Ovary (tissue), 9 donors: ENCODE results near the gene AKR1D1. TPM values are rescaled to one million over a fixed set of nuclear protein-coding genes. Genes with fewer than 3 reads are reported as not detected.
"Not testable (repeated sequence)": the region's sequence is repeated elsewhere in the genome, so short reads cannot be mapped to it uniquely, and the experiment has no call there.

Experiments used
- DNase-seq, 5 donors: peaks; one replicate each; pipeline ENCODE4 v3.0.0-alpha.2; 2019 to 2020
- H3K27ac ChIP-seq, 2 donors: fragments of 200-600 bp; one replicate each; pipeline versions ENCODE4 v1.5.1 to v1.8.0; 2019 to 2022
- H3K27me3 ChIP-seq: fragments of 200-600 bp; one replicate; pipeline ENCODE4 v1.8.0; 2022
- H3K36me3 ChIP-seq: fragments of 200-600 bp; sonication (generic); one replicate; pipeline ENCODE4 v1.5.1; 2019
- H3K4me1 ChIP-seq: one replicate; pipeline ENCODE4 v1.8.1; 2013; ENCODE audit warnings: mild to moderate bottlenecking, moderate library complexity; ENCODE audit not compliant: insufficient read depth
- H3K4me3 ChIP-seq: fragments of 200-600 bp; sonication (generic); one replicate; pipeline ENCODE4 v1.5.1; 2017
- H3K9me3 ChIP-seq, 2 donors: fragments of 200-600 bp in 1 of 2; sonication (generic) in 1 of 2; one replicate each; pipeline versions ENCODE4 v1.5.1 to v1.8.1; 2013 to 2019; ENCODE audit warnings: mild to moderate bottlenecking in 1 of 2, moderate library complexity in 1 of 2
- CTCF ChIP-seq, 3 donors: fragments of 450-650 bp in 2 of 3; fragments of 200-600 bp in 1 of 3; IDR thresholded peaks; one replicate each; pipeline versions ENCODE4 v1.5.1 to v1.8.0; 2016 to 2022; ENCODE audit warnings: antibody characterized with exemption in 3 of 3, mild to moderate bottlenecking in 1 of 3
- EP300 ChIP-seq: sonication (generic); formaldehyde crosslinking; IDR thresholded peaks from one replicate; pipeline ENCODE4 v1.6.1; 2017; ENCODE audit warnings: antibody characterized with exemption
- POLR2A ChIP-seq: fragments of 450-650 bp; IDR thresholded peaks from one replicate; pipeline ENCODE4 v1.6.1; 2017; ENCODE audit warnings: antibody characterized with exemption, mild to moderate bottlenecking, moderate library complexity
- WGBS, 3 donors: extraction: QIAGEN DNeasy Blood & Tissue Kit in 1 of 3; methylation state at CpG; one replicate each; pipeline versions ENCODE4 v1.1.5 to v1.1.7; 2013 to 2017; 5-methylcytosine and 5-hydroxymethylcytosine counted together
- intact Hi-C, 4 donors: fragments of 100-400 bp; cut with DNase I; formaldehyde crosslinking; loops; one replicate each; pipeline versions ENCODE4 v1.11.0 to v1.15.1; 2022 to 2023
- polyA plus RNA-seq, 2 donors: library from polyadenylated mRNA; stranded (reverse); fragments of 200-250 nt in 1 of 2; fragments of 350-450 nt in 1 of 2; fragmentation: Illumina TruSeq in 1 of 2; extraction: RNeasy Lipid Tissue Mini Kit (QIAGEN cat#74804) in 1 of 2; gene quantifications; one replicate each; pipeline ENCODE4 v1.2.3, GENCODE V29; 2013 to 2014
- total RNA-seq, 7 donors: library from RNA; depleted of rRNA in 2 of 7; stranded (reverse); fragments of >200 nt in 2 of 7; fragmentation: NEBNext Ultra II Directional in 3 of 7; extraction: Animal tissue kit (Norgen Biotek cat#: 25700) in 3 of 7; gene quantifications; one replicate each; pipeline versions ENCODE4 v1.1.0 to v1.2.4, GENCODE V29; 2016 to 2023
- donor health status: DM: no; HTN: no; CAD: no; lungs with moderate emphysema.
- donor health status: DM: no; HTN: no; CAD: no.
- donor health status: Bipolar disorder and iron deficiency.
- donor health status: DM: yes; HTN: yes; CAD: no.
- donor health status: DM: no; HTN: no; CAD: no.
- donor health status: DM: yes; HTN: yes; CAD: no.

Gene AKR1D1
- total and polyA plus RNA-seq, 9 donors, result not detected

- Histone ChIP-seq H3K27me3 (no peaks in the 10 kb centered on the region), H3K4me3 (no peak overlapping the region), H3K9me3 (no peaks in the 10 kb centered on the region), H3K27ac (no peak overlapping the region), H3K36me3 (no peaks in the 10 kb centered on the region), H3K4me1 (no peaks in the 10 kb centered on the region)
- 81 to 91% (median 89%) methylated on average over 2 of the region's 2 CpGs for WGBS, 3 donors
- intact Hi-C loops, result no loop called here
- TF ChIP-seq POLR2A (no peak), CTCF (IDR thresholded peaks at IDR 0.05) (no peak), EP300 (no peak)
- no peak for DNase-seq
Observed at GRCh38 chr7:138144958-138145357, 68.7 kb downstream of the AKR1D1 start.

GRCh38 chr7:138146221-138146620 lies 70.0 kb downstream of the AKR1D1 start:
- H3K4me3 ChIP-seq, DNase-seq, H3K4me1 ChIP-seq, H3K9me3 ChIP-seq, H3K27me3 ChIP-seq, intact Hi-C loops, H3K27ac ChIP-seq, H3K36me3 ChIP-seq: not testable (repeated sequence)
- 86 to 91% (median 90%) methylated on average over 16 to 19 of the region's 19 CpGs for WGBS, 3 donors

GRCh38 chr7:138146757-138147734 lies 70.8 kb downstream of the AKR1D1 start:
- H3K9me3 ChIP-seq, result not testable (repeated sequence)

GRCh38 chr7:138151731-138152577 lies 75.7 kb downstream of the AKR1D1 start:
- no peaks in the 10 kb centered on the region for H3K4me1 ChIP-seq
- TF ChIP-seq EP300 (no peak), CTCF (IDR thresholded peaks at IDR 0.05) (no peak)
- H3K9me3 ChIP-seq, result no peaks in the 10 kb centered on the region
- no peak overlapping the region for H3K27ac ChIP-seq
- intact Hi-C loops, result loop anchor here in 1 of 4 donors (10.0 kb wide), 1 partner anchor 593 kb away; no protein-coding TSS in a partner anchor
- WGBS, 3 donors, result 30 to 31% (median 30%) methylated on average over 4 of the region's 4 CpGs
- DNase-seq, result no peak
- H3K27me3 ChIP-seq, result no peaks in the 10 kb centered on the region
- no peaks in the 10 kb centered on the region for H3K36me3 ChIP-seq
- H3K4me3 ChIP-seq, result no peak overlapping the region

More at GRCh38 chr7:138146757-138147734, 70.8 kb downstream of the AKR1D1 start:
- 90 to 93% (median 92%) methylated on average over 32 of the region's 32 CpGs for WGBS, 3 donors
- H3K4me3 ChIP-seq, H3K27ac ChIP-seq, H3K27me3 ChIP-seq, DNase-seq, H3K4me1 ChIP-seq, H3K36me3 ChIP-seq, intact Hi-C loops: not testable (repeated sequence)

GRCh38 chr7:138154661-138155060 lies 78.4 kb downstream of the AKR1D1 start:
- 90 to 95% (median 90%) methylated on average over 3 of the region's 3 CpGs for WGBS, 3 donors
- intact Hi-C loops, result loop anchor here in 1 of 4 donors (10.0 kb wide), 1 partner anchor 590 kb away; no protein-coding TSS in a partner anchor
- no peak overlapping the region for H3K4me3 ChIP-seq
- DNase-seq, result no peak
- no peaks in the 10 kb centered on the region for H3K36me3 ChIP-seq
- H3K9me3 ChIP-seq, result no peaks in the 10 kb centered on the region
- TF ChIP-seq EP300 (no peak), POLR2A (no peak), CTCF (IDR thresholded peaks at IDR 0.05) (no peak)
- H3K27ac ChIP-seq, result no peak overlapping the region
- no peaks in the 10 kb centered on the region for H3K4me1 ChIP-seq
- no peaks in the 10 kb centered on the region for H3K27me3 ChIP-seq
